HepG2 (cell line): ENCODE measurements around the gene METTL5. TPM values are rescaled to one million over a fixed set of nuclear protein-coding genes. Genes with fewer than 3 reads are reported as not detected.

Source experiments
- ASH2L ChIP-seq: fragments of 300-600, 200-600 bp; sonication (generic); IDR thresholded peaks from 2 replicates; pipeline ENCODE4 v1.7.0; 2017; ENCODE audit warnings: low read depth, mild to moderate bottlenecking, moderate library complexity, mixed read lengths, low read length; ENCODE audit not compliant: insufficient read length
- DRAP1 ChIP-seq: IDR thresholded peaks from 2 replicates; pipeline ENCODE4 v1.6.1; 2016; ENCODE audit warnings: missing genetic modification reagents, missing compliant biosample characterization
- ELF4 ChIP-seq: sonication (generic); formaldehyde crosslinking; IDR thresholded peaks from 2 replicates; pipeline ENCODE4 v1.5.0; 2020; ENCODE audit warnings: missing genetic modification reagents, mild to moderate bottlenecking, moderate library complexity, borderline replicate concordance
- GMEB2 ChIP-seq: IDR thresholded peaks from 2 replicates; pipeline ENCODE4 v1.6.1; 2016; ENCODE audit warnings: missing biosample characterization, missing genetic modification reagents, low read depth
- HCFC1 ChIP-seq: fragments of 150-350 bp; IDR thresholded peaks from 2 replicates; pipeline ENCODE4 v1.6.1; 2014; ENCODE audit warnings: low read depth, low read length
- HNRNPLL ChIP-seq: fragments of 200-400 bp; formaldehyde crosslinking; IDR thresholded peaks from 2 replicates; pipeline ENCODE4 v1.6.1; 2017; ENCODE audit warnings: mild to moderate bottlenecking, low read depth, low read length; ENCODE audit not compliant: poor library complexity, severe bottlenecking
- HOXA5 ChIP-seq: sonication (generic); formaldehyde crosslinking; IDR thresholded peaks from 2 replicates; pipeline ENCODE4 v1.4.0; 2020; ENCODE audit warnings: missing genetic modification reagents
- NFRKB ChIP-seq: fragments of 450-650 bp; IDR thresholded peaks from 2 replicates; pipeline ENCODE4 v1.6.1; 2017
- POGZ ChIP-seq: sonication (generic); formaldehyde crosslinking; IDR thresholded peaks from 2 replicates; pipeline ENCODE4 v1.4.0; 2020; ENCODE audit warnings: mild to moderate bottlenecking, missing genetic modification reagents
- PPARG ChIP-seq: conservative IDR thresholded peaks from 2 replicates; pipeline ENCODE4 v1.6.1; 2016; ENCODE audit warnings: missing biosample characterization, missing genetic modification reagents
- PREB ChIP-seq: sonication (generic); formaldehyde crosslinking; IDR thresholded peaks from 2 replicates; pipeline ENCODE4 v1.4.0; 2020; ENCODE audit warnings: missing genetic modification reagents
- PTBP1 ChIP-seq: fragments of 200-400 bp; formaldehyde crosslinking; IDR thresholded peaks from 2 replicates; pipeline ENCODE4 v1.6.1; 2018; ENCODE audit warnings: low read length, low read depth; ENCODE audit not compliant: poor library complexity, severe bottlenecking
- RBFOX2 ChIP-seq: fragments of 200-400 bp; formaldehyde crosslinking; IDR thresholded peaks from 2 replicates; pipeline ENCODE4 v1.6.1; 2017; ENCODE audit warnings: low read depth, mild to moderate bottlenecking, low read length
- TBX2 ChIP-seq: sonication (generic); formaldehyde crosslinking; IDR thresholded peaks from 2 replicates; pipeline ENCODE4 v1.5.0; 2020; ENCODE audit warnings: missing genetic modification reagents, mild to moderate bottlenecking, borderline replicate concordance
- ZBTB20 ChIP-seq: sonication (generic); formaldehyde crosslinking; IDR thresholded peaks from 2 replicates; pipeline ENCODE4 v1.8.1; 2023; ENCODE audit warnings: missing genetic modification reagents, low read depth, mild to moderate bottlenecking, borderline replicate concordance
- ZFP91 ChIP-seq: sonication (generic); formaldehyde crosslinking; IDR thresholded peaks from 2 replicates; pipeline ENCODE4 v1.9.0; 2022; ENCODE audit warnings: missing genetic modification reagents, mild to moderate bottlenecking, borderline replicate concordance
- ZKSCAN5 ChIP-seq: sonication (generic); formaldehyde crosslinking; IDR thresholded peaks from 2 replicates; pipeline ENCODE4 v1.5.1; 2020; ENCODE audit warnings: mild to moderate bottlenecking, missing genetic modification reagents
- ZNF251 ChIP-seq: sonication (generic); formaldehyde crosslinking; IDR thresholded peaks from 2 replicates; pipeline ENCODE4 v1.9.0; 2021; ENCODE audit warnings: mild to moderate bottlenecking, missing genetic modification reagents
- ZNF580 ChIP-seq: IDR thresholded peaks from 2 replicates; pipeline ENCODE4 v1.6.1; 2016; ENCODE audit warnings: low read depth, borderline replicate concordance
- ZNF615 ChIP-seq: sonication (generic); formaldehyde crosslinking; IDR thresholded peaks from 2 replicates; pipeline ENCODE4 v1.5.0; 2020; ENCODE audit warnings: mild to moderate bottlenecking, missing genetic modification reagents, borderline replicate concordance
- ZSCAN9 ChIP-seq: IDR thresholded peaks from 2 replicates; pipeline ENCODE4 v1.6.1; 2016; ENCODE audit warnings: borderline replicate concordance
- polyA plus RNA-seq, 8 experiments: library from polyadenylated mRNA; depleted of rRNA in 3 of 8; stranded (reverse) in 7 of 8; unstranded in 1 of 8; fragments of >200 nt; fragmentation: Illumina TruSeq in 4 of 8; extraction: Trizol in 4 of 8; gene quantifications; 2 replicates each; pipeline versions ENCODE4 v1.2.1 to v1.2.3, GENCODE V29; 2011 to 2016; ENCODE audit warnings: low read depth in 4 of 8, missing spikeins in 1 of 8, mixed read lengths in 1 of 8; ENCODE audit not compliant: insufficient read depth in 1 of 8
- total RNA-seq, 5 experiments: library from RNA; depleted of rRNA; stranded (reverse); fragments of >200 nt; fragmentation: Illumina TruSeq; extraction: Trizol; gene quantifications; 2 replicates each; pipeline ENCODE4 v1.2.3, GENCODE V29; 2016; ENCODE audit warnings: low read depth in 1 of 5

The METTL5 gene
- total and polyA plus RNA-seq, 2 of the 13 experiments (the other 11 are each of a cell fraction or from before 2014, with no cell fraction given) = 50.7 to 95.1 TPM

- TF ChIP-seq ZNF580 (CRISPR knock-in tag) (0 out of 2 replicates have a peak, but pooled peaks have one; percentile 71), HCFC1 (peak; percentile 17; the same call in 1 of the 2 replicates), ELF4 (0 out of 2 replicates have a peak, but pooled peaks have one; percentile 41), PPARG (peak; percentile 66), ZBTB20 (CRISPR knock-in tag) (0 out of 2 replicates have a peak, but pooled peaks have one; percentile 32), TBX2 (CRISPR knock-in tag) (peak; percentile 80), PTBP1 (peak; percentile 46), NFRKB (no peak), HOXA5 (CRISPR knock-in tag) (peak; percentile 69; the same call in 1 of the 2 replicates), ASH2L (peak; percentile 94), POGZ (CRISPR knock-in tag) (peak; percentile 82), ZNF615 (0 out of 2 replicates have a peak, but pooled peaks have one; percentile 26), ZNF251 (CRISPR knock-in tag) (no peak), PREB (CRISPR knock-in tag) (no peak), HNRNPLL (peak; percentile 82), DRAP1 (CRISPR knock-in tag) (peak; percentile 92), ZSCAN9 (CRISPR knock-in tag) (peak; percentile 67; the same call in 1 of the 2 replicates), RBFOX2 (peak; percentile 98), ZKSCAN5 (CRISPR knock-in tag) (no peak), ZFP91 (CRISPR knock-in tag) (peak; percentile 76; the same call in 1 of the 2 replicates), GMEB2 (CRISPR knock-in tag) (peak; percentile 27; the same call in 1 of the 2 replicates)
Observed at GRCh38 chr2:169798718-169799592, 25.8 kb downstream of the METTL5 start, which contains the start of gene SSB (continued).
